ENCODE data around the gene DPYSL3.

DPYSL3 gene

GRCh38 chr5:147415651-147416050 lies 94.2 kb downstream of the DPYSL3 start:
- DNase-seq (ENCODE audit: low read depth, low spot score): no peak
- H3K36me3 ChIP-seq (ENCODE audit: insufficient read depth, low read length): peaks cover 28% of the 10 kb centered on the region
- H3K9me3 ChIP-seq (ENCODE audit: low read depth, low read length): no peaks in the 10 kb centered on the region
- H3K9ac ChIP-seq (ENCODE audit: insufficient read length): no peak overlapping the region
- TF ChIP-seq POLR2AphosphoS5 (IDR thresholded peaks at IDR 0.05; ENCODE audit: borderline replicate concordance, low read depth, low read length): no peak
- no peak for TF ChIP-seq EZH2 (IDR thresholded peaks at IDR 0.05)
- no peak for TF ChIP-seq FOXP2 (optimal IDR thresholded peaks at IDR 0.05; ENCODE audit: control extremely low read depth, extremely low read length, insufficient read depth)
- H3K27ac ChIP-seq: no peak overlapping the region
- H3K4me3 ChIP-seq: no peak overlapping the region

- Histone ChIP-seq H3K9ac (ENCODE audit: insufficient read length) (no peak overlapping the region), H3K27ac (no peak overlapping the region), H3K36me3 (ENCODE audit: insufficient read depth, low read length) (peaks cover 36% of the 10 kb centered on the region), H3K9me3 (ENCODE audit: low read depth, low read length) (no peaks in the 10 kb centered on the region), H3K4me3 (no peak overlapping the region)
- no peak for DNase-seq (ENCODE audit: low read depth, low spot score)
- TF ChIP-seq POLR2AphosphoS5 (IDR thresholded peaks at IDR 0.05; ENCODE audit: borderline replicate concordance, low read depth, low read length): no peak
- TF ChIP-seq FOXP2 (optimal IDR thresholded peaks at IDR 0.05; ENCODE audit: control extremely low read depth, extremely low read length, insufficient read depth): no peak
These were observed 96.6 kb downstream of the DPYSL3 start for GRCh38 chr5:147413266-147413665.

- Histone ChIP-seq H3K4me3 (no peak overlapping the region), H3K9ac (ENCODE audit: insufficient read length) (no peak overlapping the region), H3K36me3 (ENCODE audit: insufficient read depth, low read length) (peaks cover 36% of the 10 kb centered on the region), H3K27ac (no peak overlapping the region), H3K9me3 (ENCODE audit: low read depth, low read length) (no peaks in the 10 kb centered on the region)
- DNase-seq (ENCODE audit: low read depth, low spot score): no peak
- TF ChIP-seq FOXP2 (optimal IDR thresholded peaks at IDR 0.05; ENCODE audit: control extremely low read depth, extremely low read length, insufficient read depth) (no peak), POLR2AphosphoS5 (IDR thresholded peaks at IDR 0.05; ENCODE audit: borderline replicate concordance, low read depth, low read length) (no peak), EZH2 (IDR thresholded peaks at IDR 0.05) (no peak)
These were observed 97.3 kb downstream of the DPYSL3 start for GRCh38 chr5:147412561-147412960.

GRCh38 chr5:147411359-147412319 lies 98.2 kb downstream of the DPYSL3 start:
- H3K27ac ChIP-seq: no peak overlapping the region
- no peak overlapping the region for H3K4me3 ChIP-seq
- no peak overlapping the region for H3K9ac ChIP-seq (ENCODE audit: insufficient read length)
- peaks cover 35% of the 10 kb centered on the region for H3K36me3 ChIP-seq (ENCODE audit: insufficient read depth, low read length)
- no peak for DNase-seq (ENCODE audit: low read depth, low spot score)
- TF ChIP-seq POLR2AphosphoS5 (IDR thresholded peaks at IDR 0.05; ENCODE audit: borderline replicate concordance, low read depth, low read length) (no peak), FOXP2 (optimal IDR thresholded peaks at IDR 0.05; ENCODE audit: control extremely low read depth, extremely low read length, insufficient read depth) (no peak), EZH2 (IDR thresholded peaks at IDR 0.05) (no peak)
- H3K9me3 ChIP-seq (ENCODE audit: low read depth, low read length): no peaks in the 10 kb centered on the region

- Histone ChIP-seq H3K27ac (no peak overlapping the region), H3K9me3 (ENCODE audit: low read depth, low read length) (no peaks in the 10 kb centered on the region), H3K36me3 (ENCODE audit: insufficient read depth, low read length) (peaks cover 41% of the 10 kb centered on the region), H3K9ac (ENCODE audit: insufficient read length) (no peak overlapping the region), H3K4me3 (no peak overlapping the region)
- no peak for TF ChIP-seq FOXP2 (optimal IDR thresholded peaks at IDR 0.05; ENCODE audit: control extremely low read depth, extremely low read length, insufficient read depth)
- no peak for TF ChIP-seq POLR2AphosphoS5 (IDR thresholded peaks at IDR 0.05; ENCODE audit: borderline replicate concordance, low read depth, low read length)
- no peak for TF ChIP-seq EZH2 (IDR thresholded peaks at IDR 0.05)
- no peak for DNase-seq (ENCODE audit: low read depth, low spot score)
These were observed 99.1 kb downstream of the DPYSL3 start for GRCh38 chr5:147410496-147411358.

GRCh38 chr5:147408980-147409379 lies 100.9 kb downstream of the DPYSL3 start:
- no peak for TF ChIP-seq FOXP2 (optimal IDR thresholded peaks at IDR 0.05; ENCODE audit: control extremely low read depth, extremely low read length, insufficient read depth)
- no peak for DNase-seq (ENCODE audit: low read depth, low spot score)

GRCh38 chr5:147407094-147407681 lies 102.7 kb downstream of the DPYSL3 start:
- H3K27ac ChIP-seq: no peak overlapping the region
- DNase-seq (ENCODE audit: low read depth, low spot score): no peak
- TF ChIP-seq EZH2 (IDR thresholded peaks at IDR 0.05) (no peak), POLR2AphosphoS5 (IDR thresholded peaks at IDR 0.05; ENCODE audit: borderline replicate concordance, low read depth, low read length) (no peak), FOXP2 (optimal IDR thresholded peaks at IDR 0.05; ENCODE audit: control extremely low read depth, extremely low read length, insufficient read depth) (no peak)
- no peaks in the 10 kb centered on the region for H3K9me3 ChIP-seq (ENCODE audit: low read depth, low read length)
- H3K4me3 ChIP-seq: no peak overlapping the region
- no peak overlapping the region for H3K9ac ChIP-seq (ENCODE audit: insufficient read length)
- H3K36me3 ChIP-seq (ENCODE audit: insufficient read depth, low read length): peaks cover 40% of the 10 kb centered on the region

More at GRCh38 chr5:147408980-147409379, 100.9 kb downstream of the DPYSL3 start:
- Histone ChIP-seq H3K4me3 (no peak overlapping the region), H3K27ac (no peak overlapping the region), H3K9me3 (ENCODE audit: low read depth, low read length) (no peaks in the 10 kb centered on the region), H3K36me3 (ENCODE audit: insufficient read depth, low read length) (peaks cover 44% of the 10 kb centered on the region), H3K9ac (ENCODE audit: insufficient read length) (no peak overlapping the region)

GRCh38 chr5:147406636-147407035 lies 103.2 kb downstream of the DPYSL3 start:
- no peak overlapping the region for H3K9ac ChIP-seq (ENCODE audit: insufficient read length)
- H3K27ac ChIP-seq: no peak overlapping the region
- no peak for TF ChIP-seq FOXP2 (optimal IDR thresholded peaks at IDR 0.05; ENCODE audit: control extremely low read depth, extremely low read length, insufficient read depth)
- no peak for TF ChIP-seq POLR2AphosphoS5 (IDR thresholded peaks at IDR 0.05; ENCODE audit: borderline replicate concordance, low read depth, low read length)
- TF ChIP-seq EZH2 (IDR thresholded peaks at IDR 0.05): no peak
- H3K36me3 ChIP-seq (ENCODE audit: insufficient read depth, low read length): peaks cover 39% of the 10 kb centered on the region; the same call in 1 of the 2 replicates
- H3K9me3 ChIP-seq (ENCODE audit: low read depth, low read length): no peaks in the 10 kb centered on the region
- H3K4me3 ChIP-seq: no peak overlapping the region
- DNase-seq (ENCODE audit: low read depth, low spot score): no peak

Measured in SK-N-MC (cell line).